Right lobe of liver (tissue), 4 donors: ENCODE measurements around the gene RBBP7.

Experiments
- CTCF ChIP-seq, 4 donors: fragments of 200-600 bp in 3 of 4; fragments of 450-650 bp in 1 of 4; IDR thresholded peaks; one replicate each; pipeline versions ENCODE4 v1.5.1 to v1.8.0; 2016 to 2022; ENCODE audit warnings: antibody characterized with exemption in 4 of 4, mild to moderate bottlenecking in 2 of 4
- POLR2A ChIP-seq: fragments of 450-650 bp; IDR thresholded peaks from one replicate; pipeline ENCODE4 v1.6.1; 2017; ENCODE audit warnings: antibody characterized with exemption, mild to moderate bottlenecking
- donor health status: DM: no; HTN: no; CAD: no.
- donor health status: DM: no; HTN: no; CAD: no.
- donor health status: DM: no; HTN: yes; CAD: no.

GRCh38 chrX:16862829-16863228 is 7.3 kb downstream of the RBBP7 start:
- TF ChIP-seq CTCF (IDR thresholded peaks at IDR 0.05) (no peak), POLR2A (no peak)
